GM21825 (cell line): ENCODE data around the gene SERF1B.
"Not testable (repeated sequence)": the region's sequence is repeated elsewhere in the genome, so short reads cannot be mapped to it uniquely, and the experiment has no call there.

Experiments
- ATAC-seq: cut with Tn5 transposase; IDR thresholded peaks from one replicate; pipeline ENCODE4 v1.9.1; 2021; ENCODE audit warnings: mild to moderate bottlenecking, moderate library complexity; ENCODE audit not compliant: unreplicated experiment

Gene SERF1B

DNA sequence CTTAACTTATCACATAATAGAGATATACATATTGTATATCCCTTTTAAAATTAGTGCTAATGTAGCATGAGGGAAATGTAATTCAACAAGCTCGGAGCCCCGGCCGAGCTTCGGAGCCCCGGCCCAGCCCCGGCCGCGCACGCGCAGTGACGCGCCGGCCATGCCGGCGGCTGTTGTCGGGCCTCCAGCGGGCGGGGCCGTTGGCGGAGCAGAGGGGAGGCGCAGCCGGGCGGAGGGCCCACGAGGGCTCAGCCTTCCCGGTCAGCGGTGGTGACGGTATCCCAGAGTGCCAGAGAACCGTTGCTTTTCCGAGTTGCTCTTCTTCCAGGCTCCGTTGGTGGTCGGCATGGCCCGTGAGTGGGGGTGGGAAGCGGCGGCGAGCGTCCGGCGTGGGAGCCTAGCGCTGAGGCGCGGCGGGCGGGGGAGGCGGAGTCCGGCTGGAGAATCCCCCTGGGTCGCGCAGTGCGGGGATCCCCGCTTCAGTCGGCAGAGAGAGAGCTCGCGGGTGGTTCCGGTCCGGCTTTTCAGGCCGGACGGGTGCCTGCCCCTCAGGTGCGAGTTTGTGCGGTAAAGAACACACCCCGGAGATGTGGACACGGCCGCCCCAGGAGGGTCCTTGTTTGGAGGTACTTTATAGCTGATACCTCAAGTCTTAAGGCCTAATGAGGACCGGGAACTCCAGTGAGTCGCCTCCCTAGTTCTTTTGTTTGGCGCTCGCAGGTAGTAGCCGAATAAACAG is at the start of gene SERF1B:
Gene SERF1B, plus strand, starts transcription at position 146 of the 739 bp plus-strand sequence. Its CDS starts 201 bp downstream, at position 347.
- ATAC-seq: peak; percentile 87

DNA sequence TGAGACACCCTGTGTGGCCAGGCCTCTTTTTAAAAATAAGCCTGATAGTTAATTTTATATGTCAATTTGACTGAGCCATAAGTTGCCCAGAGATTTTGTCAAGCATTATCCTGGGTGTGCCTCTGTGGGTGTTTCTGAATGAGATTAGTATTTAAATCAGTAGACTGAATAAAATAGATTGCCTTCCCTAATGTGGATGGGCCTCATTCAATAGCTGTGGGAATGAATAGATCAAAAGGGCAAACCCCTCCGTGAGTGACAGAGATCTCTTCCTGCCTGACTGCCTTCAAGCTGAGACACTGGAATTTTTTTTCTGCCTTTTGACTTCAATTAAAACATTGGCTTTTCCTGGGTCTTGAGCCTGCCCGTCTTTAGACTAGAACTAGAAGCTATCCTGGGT is 33.3 kb upstream of the SERF1B start:
- ATAC-seq: not testable (repeated sequence)

- ATAC-seq: not testable (repeated sequence)
Measured at GRCh38 chr5:69995535-69995934, 29.5 kb upstream of the SERF1B start.

GRCh38 chr5:70020660-70021059 is 4.4 kb upstream of the SERF1B start:
- not testable (repeated sequence) for ATAC-seq

DNA sequence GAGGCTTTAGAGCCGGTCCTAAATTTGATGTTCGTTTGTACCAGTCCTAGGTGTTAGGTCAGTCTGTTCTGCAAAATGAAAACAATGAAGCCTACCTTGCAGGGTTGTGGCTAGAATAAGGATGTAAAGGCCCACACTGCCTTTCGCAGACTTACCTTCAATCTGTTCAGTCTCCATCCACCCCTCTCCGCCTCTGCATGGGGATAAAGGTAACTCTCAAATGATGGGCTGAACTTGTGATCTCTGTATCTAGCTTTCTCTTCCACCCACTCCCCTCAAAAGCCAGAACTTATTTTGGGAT is 744 bp downstream of the SERF1B start:
- not testable (repeated sequence) for ATAC-seq

DNA sequence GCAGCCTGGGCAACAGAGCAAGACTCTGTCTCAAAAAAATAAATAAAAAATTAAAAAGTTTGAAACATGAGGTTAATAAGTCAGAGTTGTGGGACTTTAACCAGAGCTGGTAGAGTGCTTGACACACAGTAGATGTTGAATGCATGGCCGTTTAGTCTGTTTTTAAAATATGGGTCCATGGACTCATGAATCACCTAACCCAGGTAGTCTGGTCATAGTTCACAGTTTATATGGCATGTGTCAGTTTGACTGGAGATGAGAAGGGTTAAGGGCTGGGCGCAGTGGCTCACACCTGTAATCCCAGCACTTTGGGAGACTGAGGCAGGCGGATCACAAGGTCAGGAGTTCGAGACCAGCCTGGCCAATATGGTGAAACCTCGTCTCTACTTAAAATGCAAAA is 6.2 kb downstream of the SERF1B start:
- ATAC-seq: not testable (repeated sequence)

DNA sequence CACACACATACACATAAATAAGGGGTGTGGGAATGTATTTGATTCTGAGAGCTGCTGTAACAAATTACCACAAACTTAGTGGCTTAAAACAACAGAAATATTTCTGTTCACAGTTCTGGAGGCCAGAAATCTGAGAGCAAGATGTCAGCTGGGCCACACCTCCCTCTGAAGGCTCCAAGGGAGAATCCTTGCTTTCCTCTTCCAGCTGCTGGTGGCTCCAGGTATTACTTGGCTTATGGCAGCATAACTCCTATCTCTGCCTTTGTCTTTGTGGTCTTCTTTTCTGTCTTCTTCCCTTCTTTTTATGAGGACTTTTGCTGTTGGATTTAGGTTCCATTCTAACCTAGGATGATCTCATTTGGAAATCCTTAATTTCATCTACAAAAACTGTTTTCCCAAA is 16.4 kb downstream of the SERF1B start:
- ATAC-seq: not testable (repeated sequence)

DNA sequence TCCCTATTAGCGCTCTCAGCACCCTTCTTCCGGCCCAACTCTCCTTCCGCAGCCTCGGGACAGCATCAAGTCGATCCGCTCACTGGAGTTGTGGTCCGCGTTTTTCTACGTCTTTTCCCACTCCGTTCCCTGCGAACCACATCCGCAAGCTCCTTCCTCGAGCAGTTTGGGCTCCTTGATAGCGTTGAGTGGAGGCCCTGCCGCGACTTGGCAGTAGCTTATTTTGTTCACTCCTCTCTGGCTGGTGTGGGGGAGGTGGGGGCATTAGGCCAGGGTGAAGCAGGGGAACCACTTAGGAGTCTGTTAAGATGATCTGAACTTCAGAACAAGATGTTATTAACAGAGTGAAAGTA is 24.7 kb downstream of the SERF1B start:
- ATAC-seq: not testable (repeated sequence)

- ATAC-seq: not testable (repeated sequence)
Measured at GRCh38 chr5:70056289-70056942, 31.4 kb downstream of the SERF1B start.

DNA sequence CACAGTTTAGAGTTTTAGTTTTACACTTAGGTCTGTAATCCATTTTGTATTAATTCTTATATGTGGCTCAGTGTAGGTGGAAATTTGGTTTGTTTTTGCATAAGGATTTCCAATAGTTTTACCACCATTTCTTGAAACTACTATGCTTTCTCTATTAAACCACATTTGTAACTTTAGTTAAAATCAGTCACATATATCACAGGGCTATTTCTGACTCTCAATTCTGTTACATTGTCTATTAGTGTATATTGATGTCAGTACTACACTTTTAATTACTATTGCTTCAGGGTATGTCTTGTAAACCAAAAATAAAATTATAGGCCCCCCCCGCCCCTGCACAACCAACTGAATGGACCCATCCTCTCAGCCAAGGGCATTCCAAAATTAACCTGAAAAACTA is 32.1 kb downstream of the SERF1B start:
- ATAC-seq: not testable (repeated sequence)

- not testable (repeated sequence) for ATAC-seq
Measured at GRCh38 chr5:70077632-70078031, 52.6 kb downstream of the SERF1B start.

- ATAC-seq: not testable (repeated sequence)
Measured at GRCh38 chr5:70088907-70089464, 63.9 kb downstream of the SERF1B start.

DNA sequence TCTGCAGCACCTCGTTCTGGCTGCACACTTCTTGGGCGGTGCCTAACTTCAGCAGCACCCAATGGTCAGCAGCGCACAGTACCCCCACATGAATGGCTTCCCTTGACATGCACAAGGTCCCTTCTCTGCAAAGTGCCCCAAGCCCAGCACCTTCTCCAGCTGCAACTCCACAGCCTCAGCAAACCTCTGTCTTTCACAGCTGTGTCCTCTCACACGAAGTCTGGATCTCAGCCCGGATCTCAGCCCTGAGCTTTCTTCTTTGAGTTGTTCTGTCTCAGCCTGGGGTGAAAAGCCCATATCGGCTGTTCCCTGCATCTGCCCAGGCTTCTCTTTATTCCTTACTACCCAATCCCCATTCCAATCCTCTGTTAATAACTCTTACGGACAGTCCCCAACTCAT is 66.7 kb downstream of the SERF1B start:
- ATAC-seq: not testable (repeated sequence)
